Ammon's horn (tissue), 1 donor: Measurements from ENCODE around the gene GYPA.
"Not testable (repeated sequence)": the region's sequence is repeated elsewhere in the genome, so short reads cannot be mapped to it uniquely, and the experiment has no call there.

Experiments
- DNase-seq: peaks from one replicate; pipeline ENCODE4 v3.0.0-alpha.2; 2016; ENCODE audit warnings: low spot score

Gene GYPA

DNA sequence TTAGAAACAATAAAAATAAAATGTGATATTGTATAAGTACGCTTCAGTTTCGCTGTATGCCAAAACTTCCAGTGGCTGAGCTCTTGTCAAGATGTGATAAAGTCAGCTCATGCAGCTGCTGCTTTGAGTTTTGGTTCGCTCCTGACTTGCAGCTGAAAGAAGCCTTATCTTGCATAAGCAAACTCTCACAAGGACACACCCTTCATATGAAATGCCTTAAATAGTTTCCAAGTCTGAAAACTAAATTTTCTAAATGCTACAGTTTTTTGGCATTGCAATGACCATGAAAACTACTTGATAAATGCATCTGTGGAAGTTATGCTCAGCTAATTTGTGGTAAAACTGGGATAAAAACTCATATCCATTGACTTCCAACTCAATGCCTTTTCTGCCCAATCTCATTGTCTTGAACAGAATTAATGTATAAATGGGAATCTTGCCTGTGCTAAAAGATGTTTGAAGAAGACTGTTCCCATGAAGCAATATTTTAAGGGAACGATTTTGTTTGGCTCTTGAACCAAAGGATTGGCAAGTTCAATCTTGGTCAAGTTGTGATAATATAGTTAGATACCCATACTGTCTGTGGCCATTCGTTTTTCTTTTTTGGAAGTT, 11.7 kb downstream of the GYPA start:
- not testable (repeated sequence) for DNase-seq

- DNase-seq: not testable (repeated sequence)
Measured at GRCh38 chr4:144125109-144125508, 15.4 kb downstream of the GYPA start.

DNA sequence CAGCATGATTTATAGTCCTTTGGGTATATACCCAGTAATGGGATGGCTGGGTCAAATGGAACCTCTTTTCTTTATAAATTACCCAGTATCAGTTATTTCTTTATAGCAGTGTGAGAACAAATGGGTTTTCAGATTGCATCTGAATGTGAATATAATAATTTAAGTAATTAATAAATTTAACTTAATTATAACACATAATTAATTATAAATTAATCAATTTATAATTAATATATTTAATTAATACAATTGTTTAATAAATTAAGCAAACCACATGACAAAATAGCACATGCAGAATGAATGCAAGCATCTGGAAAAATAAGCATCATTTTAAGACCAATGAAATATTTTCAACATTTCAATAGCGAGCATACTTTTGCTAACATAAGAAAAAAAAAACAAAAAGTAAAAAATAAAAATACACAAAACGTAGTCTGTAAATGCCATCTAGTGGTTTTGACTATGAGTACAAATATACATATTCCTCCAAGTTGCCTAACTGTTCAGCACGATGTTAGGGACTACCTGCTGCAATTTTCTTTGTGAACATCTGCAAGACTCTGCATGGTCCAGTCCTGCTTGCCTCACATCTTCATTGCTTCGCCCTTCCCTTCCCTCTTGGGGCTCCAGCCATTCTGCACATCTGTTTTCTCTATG, 16.4 kb downstream of the GYPA start:
- not testable (repeated sequence) for DNase-seq

- not testable (repeated sequence) for DNase-seq
Measured at GRCh38 chr4:144123269-144123668, 17.2 kb downstream of the GYPA start.

GRCh38 chr4:144119752-144120151, 20.8 kb downstream of the GYPA start:
- DNase-seq: not testable (repeated sequence)

DNA sequence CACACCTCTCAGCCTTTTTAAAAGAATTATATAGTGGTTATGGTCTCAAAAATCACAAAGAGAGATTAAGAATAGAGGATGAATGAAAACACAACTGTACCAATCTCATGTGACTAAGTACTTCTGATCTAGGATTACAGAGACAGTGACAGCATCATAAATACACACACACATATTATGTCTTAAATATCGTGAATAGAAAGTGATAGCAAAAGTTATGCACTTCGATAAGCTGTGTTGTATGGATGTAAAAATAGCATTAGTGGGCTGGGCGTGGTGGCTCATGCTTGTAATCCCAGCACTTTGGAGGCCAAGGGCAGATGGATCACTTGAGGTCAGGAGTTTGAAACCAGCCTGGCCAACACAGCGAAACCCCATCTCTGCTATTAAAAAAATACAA, 25.0 kb downstream of the GYPA start:
- no peak for DNase-seq

GRCh38 chr4:144113546-144113945, 27.0 kb downstream of the GYPA start:
- no peak for DNase-seq

- DNase-seq: no peak
Measured at GRCh38 chr4:144104509-144105130, 35.9 kb downstream of the GYPA start.

DNA sequence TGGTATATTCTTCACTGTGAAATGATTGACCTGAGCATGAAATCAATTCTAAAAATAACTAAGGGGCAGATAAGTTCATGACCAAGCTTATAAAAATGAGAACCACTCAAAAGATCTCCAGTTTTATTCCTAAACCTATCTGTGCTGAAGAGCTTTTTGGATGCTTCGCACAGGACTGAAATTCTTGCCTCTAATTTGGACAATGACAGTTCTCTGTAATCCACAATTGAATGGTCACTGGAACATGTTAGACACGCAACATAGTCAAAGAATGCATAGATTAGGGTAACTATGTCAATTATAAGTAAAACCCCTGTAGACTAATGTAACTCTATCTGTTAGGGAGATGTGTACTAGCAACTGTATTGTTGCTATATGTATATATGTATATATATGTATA, 42.7 kb downstream of the GYPA start:
- DNase-seq: not testable (repeated sequence)

GRCh38 chr4:144093995-144094394, 46.5 kb downstream of the GYPA start:
- DNase-seq: not testable (repeated sequence)

DNA sequence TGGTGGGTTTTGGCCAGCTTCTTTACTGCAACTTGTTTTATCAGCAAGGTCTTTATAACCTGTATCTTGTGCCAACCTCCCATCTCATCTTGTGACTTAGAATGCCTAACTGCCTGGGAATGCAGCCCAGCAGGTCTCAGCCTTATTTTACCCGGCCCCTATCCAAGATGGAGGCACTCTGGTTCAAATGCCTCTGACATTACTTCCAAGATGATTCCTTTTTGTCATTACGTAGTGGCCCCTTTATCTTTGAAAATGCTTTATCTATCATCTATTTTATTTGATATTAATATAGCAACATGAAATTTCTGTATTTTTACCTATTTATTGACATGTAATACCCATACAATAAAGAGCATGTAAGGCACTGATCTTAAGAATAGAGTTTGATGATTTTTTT, 49.3 kb downstream of the GYPA start:
- not testable (repeated sequence) for DNase-seq

- DNase-seq: no peak
Measured at GRCh38 chr4:144090744-144091143, 49.8 kb downstream of the GYPA start.

GRCh38 chr4:144082053-144082452, 58.5 kb downstream of the GYPA start:
- not testable (repeated sequence) for DNase-seq

DNA sequence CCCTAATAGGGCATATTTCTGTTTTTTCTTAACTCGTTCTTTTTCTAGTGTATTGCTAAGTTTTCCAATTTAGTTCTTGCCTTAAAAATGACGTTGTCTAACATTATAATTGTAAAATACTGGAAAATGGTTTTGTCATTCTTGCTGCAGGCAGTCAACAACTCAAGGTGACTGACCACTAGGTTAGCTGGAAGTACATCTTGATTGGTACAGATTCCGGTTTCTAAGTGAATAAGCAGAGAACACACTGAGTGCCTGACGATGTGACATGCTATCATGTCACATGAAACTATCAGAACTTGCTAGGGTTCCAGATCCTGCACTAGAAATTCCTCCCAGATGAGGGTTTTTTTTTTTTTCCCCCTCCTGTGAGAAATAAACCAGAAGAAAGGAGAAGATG, 60.4 kb downstream of the GYPA start:
- DNase-seq: not testable (repeated sequence)

GRCh38 chr4:144078746-144079145, 61.8 kb downstream of the GYPA start:
- not testable (repeated sequence) for DNase-seq

GRCh38 chr4:144061556-144061955, 79.0 kb downstream of the GYPA start:
- DNase-seq: not testable (repeated sequence)

DNA sequence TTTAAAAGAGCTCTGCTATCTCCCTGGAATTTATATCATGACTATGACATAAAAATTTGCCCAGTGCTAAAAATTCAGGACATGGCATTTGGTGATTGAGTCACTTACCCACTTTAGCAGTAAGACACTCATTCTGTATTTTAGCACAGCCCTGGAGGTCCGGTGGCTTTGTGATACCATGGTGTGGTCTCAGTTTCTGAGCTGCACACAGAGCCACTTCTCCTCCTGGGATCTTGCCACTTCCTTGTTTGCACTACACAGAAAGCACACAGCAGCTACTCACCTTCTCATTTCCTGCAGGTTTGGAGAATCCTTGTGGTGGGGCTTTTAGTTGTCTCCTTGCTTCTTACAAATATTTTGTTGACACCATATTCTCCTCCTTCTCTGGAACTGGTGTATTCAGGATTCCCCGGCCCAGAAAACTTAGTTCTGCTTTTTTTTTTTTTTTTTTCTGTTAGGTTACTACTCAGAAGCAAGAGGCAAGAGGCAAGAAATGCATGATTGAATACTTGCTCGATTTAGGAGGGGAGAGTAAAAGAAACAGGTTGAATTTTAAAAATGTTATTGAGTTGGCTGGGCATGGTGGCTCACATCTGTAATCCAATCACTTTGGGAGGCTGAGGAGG, 80.2 kb downstream of the GYPA start:
- DNase-seq: not testable (repeated sequence)
